ENCODE data around the gene NTM. TPM values are rescaled to one million over a fixed set of nuclear protein-coding genes. Genes with fewer than 3 reads are reported as not detected.

Gene NTM
- total RNA-seq, 1 experiment from 2014 or later = 16.4 TPM

DNA sequence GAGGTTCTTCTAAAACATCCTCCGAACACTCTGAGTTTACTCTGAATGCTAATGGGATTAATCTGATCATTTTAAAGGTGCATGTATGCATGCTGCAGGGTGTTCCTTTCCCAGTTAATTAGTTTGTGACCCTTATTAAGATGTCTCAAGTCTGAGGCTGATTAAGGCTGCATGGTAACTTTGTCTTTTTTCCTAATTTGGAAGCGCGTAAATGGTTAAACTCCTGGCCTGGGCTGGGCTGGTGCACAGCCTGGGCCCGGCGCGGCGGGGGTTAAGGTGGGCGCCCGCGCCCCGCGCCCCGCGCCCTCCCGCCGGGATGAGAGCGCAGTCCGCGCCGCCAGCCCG is 539.7 kb downstream of the NTM start:
- peak overlapping the region; percentile 67 for H3K4me3 Mint-ChIP-seq
- H3K27me3 Mint-ChIP-seq (ENCODE audit: low read depth) = peaks cover 8% of the 10 kb centered on the region; the same call in 1 of the 2 replicates
- H3K36me3 Mint-ChIP-seq = no peaks in the 10 kb centered on the region
- POLR2A ChIA-PET = interaction anchor here (1.1 kb wide), 1 partner anchor 41 kb away, joined by 5 read pairs; no protein-coding TSS in a partner anchor
- ATAC-seq = no peak
- TF ChIP-seq OVOL2 (CRISPR knock-in tag; IDR thresholded peaks at IDR 0.05; ENCODE audit: borderline replicate concordance) (no peak), NR1H2 (CRISPR knock-in tag; IDR thresholded peaks at IDR 0.05) (no peak), JAZF1 (CRISPR knock-in tag; IDR thresholded peaks at IDR 0.05) (no peak), ZNF121 (CRISPR knock-in tag; IDR thresholded peaks at IDR 0.05) (no peak), RELA (CRISPR knock-in tag; IDR thresholded peaks at IDR 0.05; ENCODE audit: borderline replicate concordance) (no peak), TP53 (CRISPR knock-in tag; IDR thresholded peaks at IDR 0.05) (no peak), CREB1 (CRISPR knock-in tag; IDR thresholded peaks at IDR 0.05) (no peak)
- H3K9me3 Mint-ChIP-seq = no peaks in the 10 kb centered on the region
- no peak for DNase-seq (ENCODE audit: low spot score)
- CTCF ChIA-PET = interaction anchor here (0.6 to 7.1 kb wide), 18 partner anchors 9 to 347 kb away, joined by 3 to 142 read pairs (median 6); no protein-coding TSS in a partner anchor
- peaks cover 58% of the 10 kb centered on the region for H3K4me1 Mint-ChIP-seq
- H3K27ac Mint-ChIP-seq = no peak overlapping the region

DNA sequence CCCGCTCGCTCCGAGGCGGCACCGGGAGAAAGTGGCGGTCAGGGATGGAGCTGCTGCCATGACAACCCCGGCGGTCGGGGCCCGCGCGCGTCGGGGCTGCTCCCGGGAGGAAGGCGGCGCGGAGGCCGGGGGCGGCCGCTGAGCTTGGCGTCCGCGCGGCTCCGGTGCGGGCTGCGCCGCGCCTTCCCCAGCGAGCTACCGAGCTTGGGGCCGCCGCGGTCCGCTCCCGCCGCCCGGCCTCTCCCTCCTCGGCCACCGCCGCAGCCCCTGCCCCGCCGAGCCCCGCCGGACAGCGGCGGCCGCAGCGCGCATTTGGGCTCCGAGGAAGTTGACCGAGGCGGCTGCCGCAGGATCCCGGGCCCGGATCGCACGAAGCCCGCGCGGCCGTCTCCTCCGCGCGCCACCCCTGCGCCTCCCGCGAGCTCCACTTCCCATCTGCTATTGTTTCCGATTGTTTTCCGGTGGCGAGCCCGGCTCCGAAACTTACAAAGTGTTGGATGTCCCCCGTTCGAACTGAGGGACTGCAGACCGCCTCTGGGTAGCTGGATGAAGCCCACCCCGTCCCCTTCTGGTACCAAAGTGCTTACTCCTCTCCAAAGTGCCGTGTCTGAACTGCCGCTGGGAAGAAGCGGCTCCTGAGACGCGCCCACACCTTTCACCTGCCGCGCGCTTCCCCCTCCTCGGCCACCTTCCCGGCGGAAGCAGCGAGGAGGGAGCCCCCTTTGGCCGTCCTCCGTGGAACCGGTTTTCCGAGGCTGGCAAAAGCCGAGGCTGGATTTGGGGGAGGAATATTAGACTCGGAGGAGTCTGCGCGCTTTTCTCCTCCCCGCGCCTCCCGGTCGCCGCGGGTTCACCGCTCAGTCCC is 540.3 kb downstream of the NTM start:
- ChIA-PET POLR2A (interaction anchor here (1.1 kb wide), 1 partner anchor 41 kb away, joined by 5 read pairs; no protein-coding TSS in a partner anchor), CTCF (interaction anchor here (0.6 to 7.1 kb wide), 27 partner anchors 10 to 1368 kb away, joined by 3 to 142 read pairs (median 4); no protein-coding TSS in a partner anchor)
- Mint-ChIP-seq H3K4me1 (peaks cover 52% of the 10 kb centered on the region), H3K4me3 (peak overlapping the region; percentile 88), H3K27ac (no peak overlapping the region), H3K27me3 (ENCODE audit: low read depth) (peaks cover 8% of the 10 kb centered on the region; the same call in 1 of the 2 replicates), H3K9me3 (no peaks in the 10 kb centered on the region), H3K36me3 (no peaks in the 10 kb centered on the region)
- DNase-seq (ENCODE audit: low spot score) (peak; percentile 50), ATAC-seq (peak; percentile 32)
- TF ChIP-seq HMGA2 (CRISPR knock-in tag; IDR thresholded peaks at IDR 0.05) (no peak), FOXJ3 (CRISPR knock-in tag; IDR thresholded peaks at IDR 0.05; ENCODE audit: borderline replicate concordance) (no peak), CBFB (CRISPR knock-in tag; IDR thresholded peaks at IDR 0.05; ENCODE audit: low read depth) (peak; percentile 68; the same call in 1 of the 2 replicates), RELA (CRISPR knock-in tag; IDR thresholded peaks at IDR 0.05; ENCODE audit: borderline replicate concordance) (no peak), ESRRA (CRISPR knock-in tag; IDR thresholded peaks at IDR 0.05; ENCODE audit: borderline replicate concordance) (no peak), TEAD4 (CRISPR knock-in tag; IDR thresholded peaks at IDR 0.05) (no peak), ZNF671 (CRISPR knock-in tag; IDR thresholded peaks at IDR 0.05) (no peak), JUN (CRISPR knock-in tag; IDR thresholded peaks at IDR 0.05) (no peak), ZNF121 (CRISPR knock-in tag; IDR thresholded peaks at IDR 0.05) (no peak), TP53 (CRISPR knock-in tag; IDR thresholded peaks at IDR 0.05) (0 out of 2 replicates have a peak, but pooled peaks have one; percentile 63)
- TF ChIP-seq, protein P1, sequence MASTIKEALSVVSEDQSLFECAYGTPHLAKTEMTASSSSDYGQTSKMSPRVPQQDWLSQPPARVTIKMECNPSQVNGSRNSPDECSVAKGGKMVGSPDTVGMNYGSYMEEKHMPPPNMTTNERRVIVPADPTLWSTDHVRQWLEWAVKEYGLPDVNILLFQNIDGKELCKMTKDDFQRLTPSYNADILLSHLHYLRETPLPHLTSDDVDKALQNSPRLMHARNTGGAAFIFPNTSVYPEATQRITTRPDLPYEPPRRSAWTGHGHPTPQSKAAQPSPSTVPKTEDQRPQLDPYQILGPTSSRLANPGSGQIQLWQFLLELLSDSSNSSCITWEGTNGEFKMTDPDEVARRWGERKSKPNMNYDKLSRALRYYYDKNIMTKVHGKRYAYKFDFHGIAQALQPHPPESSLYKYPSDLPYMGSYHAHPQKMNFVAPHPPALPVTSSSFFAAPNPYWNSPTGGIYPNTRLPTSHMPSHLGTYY (CRISPR knock-in tag; IDR thresholded peaks at IDR 0.05) = no peak
- TF ChIP-seq, protein P2, sequence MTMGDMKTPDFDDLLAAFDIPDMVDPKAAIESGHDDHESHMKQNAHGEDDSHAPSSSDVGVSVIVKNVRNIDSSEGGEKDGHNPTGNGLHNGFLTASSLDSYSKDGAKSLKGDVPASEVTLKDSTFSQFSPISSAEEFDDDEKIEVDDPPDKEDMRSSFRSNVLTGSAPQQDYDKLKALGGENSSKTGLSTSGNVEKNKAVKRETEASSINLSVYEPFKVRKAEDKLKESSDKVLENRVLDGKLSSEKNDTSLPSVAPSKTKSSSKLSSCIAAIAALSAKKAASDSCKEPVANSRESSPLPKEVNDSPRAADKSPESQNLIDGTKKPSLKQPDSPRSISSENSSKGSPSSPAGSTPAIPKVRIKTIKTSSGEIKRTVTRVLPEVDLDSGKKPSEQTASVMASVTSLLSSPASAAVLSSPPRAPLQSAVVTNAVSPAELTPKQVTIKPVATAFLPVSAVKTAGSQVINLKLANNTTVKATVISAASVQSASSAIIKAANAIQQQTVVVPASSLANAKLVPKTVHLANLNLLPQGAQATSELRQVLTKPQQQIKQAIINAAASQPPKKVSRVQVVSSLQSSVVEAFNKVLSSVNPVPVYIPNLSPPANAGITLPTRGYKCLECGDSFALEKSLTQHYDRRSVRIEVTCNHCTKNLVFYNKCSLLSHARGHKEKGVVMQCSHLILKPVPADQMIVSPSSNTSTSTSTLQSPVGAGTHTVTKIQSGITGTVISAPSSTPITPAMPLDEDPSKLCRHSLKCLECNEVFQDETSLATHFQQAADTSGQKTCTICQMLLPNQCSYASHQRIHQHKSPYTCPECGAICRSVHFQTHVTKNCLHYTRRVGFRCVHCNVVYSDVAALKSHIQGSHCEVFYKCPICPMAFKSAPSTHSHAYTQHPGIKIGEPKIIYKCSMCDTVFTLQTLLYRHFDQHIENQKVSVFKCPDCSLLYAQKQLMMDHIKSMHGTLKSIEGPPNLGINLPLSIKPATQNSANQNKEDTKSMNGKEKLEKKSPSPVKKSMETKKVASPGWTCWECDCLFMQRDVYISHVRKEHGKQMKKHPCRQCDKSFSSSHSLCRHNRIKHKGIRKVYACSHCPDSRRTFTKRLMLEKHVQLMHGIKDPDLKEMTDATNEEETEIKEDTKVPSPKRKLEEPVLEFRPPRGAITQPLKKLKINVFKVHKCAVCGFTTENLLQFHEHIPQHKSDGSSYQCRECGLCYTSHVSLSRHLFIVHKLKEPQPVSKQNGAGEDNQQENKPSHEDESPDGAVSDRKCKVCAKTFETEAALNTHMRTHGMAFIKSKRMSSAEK (CRISPR knock-in tag; IDR thresholded peaks at IDR 0.05; ENCODE audit: borderline replicate concordance) = no peak
- TF ChIP-seq, protein P3, sequence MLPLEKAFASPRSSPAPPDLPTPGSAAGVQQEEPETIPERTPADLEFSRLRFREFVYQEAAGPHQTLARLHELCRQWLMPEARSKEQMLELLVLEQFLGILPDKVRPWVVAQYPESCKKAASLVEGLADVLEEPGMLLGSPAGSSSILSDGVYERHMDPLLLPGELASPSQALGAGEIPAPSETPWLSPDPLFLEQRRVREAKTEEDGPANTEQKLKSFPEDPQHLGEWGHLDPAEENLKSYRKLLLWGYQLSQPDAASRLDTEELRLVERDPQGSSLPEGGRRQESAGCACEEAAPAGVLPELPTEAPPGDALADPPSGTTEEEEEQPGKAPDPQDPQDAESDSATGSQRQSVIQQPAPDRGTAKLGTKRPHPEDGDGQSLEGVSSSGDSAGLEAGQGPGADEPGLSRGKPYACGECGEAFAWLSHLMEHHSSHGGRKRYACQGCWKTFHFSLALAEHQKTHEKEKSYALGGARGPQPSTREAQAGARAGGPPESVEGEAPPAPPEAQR (CRISPR knock-in tag; IDR thresholded peaks at IDR 0.05) = no peak
- TF ChIP-seq, protein P4, sequence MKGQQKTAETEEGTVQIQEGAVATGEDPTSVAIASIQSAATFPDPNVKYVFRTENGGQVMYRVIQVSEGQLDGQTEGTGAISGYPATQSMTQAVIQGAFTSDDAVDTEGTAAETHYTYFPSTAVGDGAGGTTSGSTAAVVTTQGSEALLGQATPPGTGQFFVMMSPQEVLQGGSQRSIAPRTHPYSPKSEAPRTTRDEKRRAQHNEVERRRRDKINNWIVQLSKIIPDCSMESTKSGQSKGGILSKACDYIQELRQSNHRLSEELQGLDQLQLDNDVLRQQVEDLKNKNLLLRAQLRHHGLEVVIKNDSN (CRISPR knock-in tag; IDR thresholded peaks at IDR 0.05) = no peak
- TF ChIP-seq, protein P5, sequence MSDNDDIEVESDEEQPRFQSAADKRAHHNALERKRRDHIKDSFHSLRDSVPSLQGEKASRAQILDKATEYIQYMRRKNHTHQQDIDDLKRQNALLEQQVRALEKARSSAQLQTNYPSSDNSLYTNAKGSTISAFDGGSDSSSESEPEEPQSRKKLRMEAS (CRISPR knock-in tag; IDR thresholded peaks at IDR 0.05) = no peak; the same call in 1 of the 2 replicates
- TF ChIP-seq, protein P6, sequence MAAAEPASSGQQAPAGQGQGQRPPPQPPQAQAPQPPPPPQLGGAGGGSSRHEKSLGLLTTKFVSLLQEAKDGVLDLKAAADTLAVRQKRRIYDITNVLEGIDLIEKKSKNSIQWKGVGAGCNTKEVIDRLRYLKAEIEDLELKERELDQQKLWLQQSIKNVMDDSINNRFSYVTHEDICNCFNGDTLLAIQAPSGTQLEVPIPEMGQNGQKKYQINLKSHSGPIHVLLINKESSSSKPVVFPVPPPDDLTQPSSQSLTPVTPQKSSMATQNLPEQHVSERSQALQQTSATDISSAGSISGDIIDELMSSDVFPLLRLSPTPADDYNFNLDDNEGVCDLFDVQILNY (CRISPR knock-in tag; IDR thresholded peaks at IDR 0.05) = peak; percentile 33; the same call in 1 of the 2 replicates
- TF ChIP-seq, protein P7, sequence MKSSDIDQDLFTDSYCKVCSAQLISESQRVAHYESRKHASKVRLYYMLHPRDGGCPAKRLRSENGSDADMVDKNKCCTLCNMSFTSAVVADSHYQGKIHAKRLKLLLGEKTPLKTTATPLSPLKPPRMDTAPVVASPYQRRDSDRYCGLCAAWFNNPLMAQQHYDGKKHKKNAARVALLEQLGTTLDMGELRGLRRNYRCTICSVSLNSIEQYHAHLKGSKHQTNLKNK (CRISPR knock-in tag; IDR thresholded peaks at IDR 0.05) = no peak
- TF ChIP-seq, protein P8, sequence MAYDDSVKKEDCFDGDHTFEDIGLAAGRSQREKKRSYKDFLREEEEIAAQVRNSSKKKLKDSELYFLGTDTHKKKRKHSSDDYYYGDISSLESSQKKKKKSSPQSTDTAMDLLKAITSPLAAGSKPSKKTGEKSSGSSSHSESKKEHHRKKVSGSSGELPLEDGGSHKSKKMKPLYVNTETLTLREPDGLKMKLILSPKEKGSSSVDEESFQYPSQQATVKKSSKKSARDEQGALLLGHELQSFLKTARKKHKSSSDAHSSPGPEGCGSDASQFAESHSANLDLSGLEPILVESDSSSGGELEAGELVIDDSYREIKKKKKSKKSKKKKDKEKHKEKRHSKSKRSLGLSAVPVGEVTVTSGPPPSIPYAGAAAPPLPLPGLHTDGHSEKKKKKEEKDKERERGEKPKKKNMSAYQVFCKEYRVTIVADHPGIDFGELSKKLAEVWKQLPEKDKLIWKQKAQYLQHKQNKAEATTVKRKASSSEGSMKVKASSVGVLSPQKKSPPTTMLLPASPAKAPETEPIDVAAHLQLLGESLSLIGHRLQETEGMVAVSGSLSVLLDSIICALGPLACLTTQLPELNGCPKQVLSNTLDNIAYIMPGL (CRISPR knock-in tag; IDR thresholded peaks at IDR 0.05) = peak; percentile 89; the same call in 1 of the 2 replicates
